GM04504 (cell line): ENCODE data around the gene RNF150.
"Not testable (repeated sequence)": the region's sequence is repeated elsewhere in the genome, so short reads cannot be mapped to it uniquely, and the experiment has no call there.

Source experiments
- DNase-seq: peaks from one replicate; pipeline ENCODE4 v3.0.0-alpha.2; 2012; ENCODE audit warnings: low read depth

The RNF150 gene

DNA sequence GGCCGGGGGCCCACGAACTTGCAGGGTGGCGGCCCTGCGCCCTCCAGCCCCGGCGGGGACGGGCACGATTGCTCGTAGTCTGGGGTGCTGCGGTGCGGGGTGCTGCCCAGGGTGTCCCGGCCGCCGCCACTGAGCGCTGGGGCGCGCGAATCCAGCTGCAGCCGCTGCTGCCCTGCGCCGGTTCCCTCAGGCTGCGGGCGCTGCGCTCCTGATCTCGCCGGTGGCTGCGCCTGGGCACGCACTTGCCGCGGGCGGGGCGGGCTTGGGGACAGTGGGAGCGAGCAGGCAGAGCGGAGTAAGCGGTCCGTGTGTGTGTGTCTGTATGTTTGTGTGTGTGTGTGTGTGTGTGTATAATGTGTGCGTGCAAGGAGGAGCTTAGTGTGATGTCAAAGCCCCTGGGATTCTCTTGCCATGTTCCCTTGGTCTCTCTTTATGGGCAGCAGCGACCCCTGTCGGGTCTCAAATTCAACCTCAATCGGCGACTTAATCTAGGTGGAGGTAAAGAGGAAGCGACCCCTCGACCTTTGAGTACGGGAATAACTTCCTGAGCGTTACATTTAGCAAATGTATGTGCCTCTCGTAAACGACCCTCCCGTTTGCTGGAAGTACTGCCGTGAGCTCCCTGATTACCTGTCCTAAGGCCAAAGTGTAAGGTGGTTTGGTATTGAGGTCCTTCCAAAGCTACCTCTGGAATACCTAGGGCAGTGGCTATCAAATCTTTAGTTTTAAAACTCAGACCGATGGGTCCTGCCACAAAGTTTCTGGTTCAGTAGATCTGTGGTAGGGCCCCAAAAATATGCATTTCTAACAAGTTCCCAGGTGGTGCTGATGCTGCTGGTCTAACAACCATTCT lies at the start of gene RNF150:
TSS of gene RNF150 (minus strand) at position 324 of the 853 bp plus-strand sequence.
- peak; percentile 76 for DNase-seq

DNA sequence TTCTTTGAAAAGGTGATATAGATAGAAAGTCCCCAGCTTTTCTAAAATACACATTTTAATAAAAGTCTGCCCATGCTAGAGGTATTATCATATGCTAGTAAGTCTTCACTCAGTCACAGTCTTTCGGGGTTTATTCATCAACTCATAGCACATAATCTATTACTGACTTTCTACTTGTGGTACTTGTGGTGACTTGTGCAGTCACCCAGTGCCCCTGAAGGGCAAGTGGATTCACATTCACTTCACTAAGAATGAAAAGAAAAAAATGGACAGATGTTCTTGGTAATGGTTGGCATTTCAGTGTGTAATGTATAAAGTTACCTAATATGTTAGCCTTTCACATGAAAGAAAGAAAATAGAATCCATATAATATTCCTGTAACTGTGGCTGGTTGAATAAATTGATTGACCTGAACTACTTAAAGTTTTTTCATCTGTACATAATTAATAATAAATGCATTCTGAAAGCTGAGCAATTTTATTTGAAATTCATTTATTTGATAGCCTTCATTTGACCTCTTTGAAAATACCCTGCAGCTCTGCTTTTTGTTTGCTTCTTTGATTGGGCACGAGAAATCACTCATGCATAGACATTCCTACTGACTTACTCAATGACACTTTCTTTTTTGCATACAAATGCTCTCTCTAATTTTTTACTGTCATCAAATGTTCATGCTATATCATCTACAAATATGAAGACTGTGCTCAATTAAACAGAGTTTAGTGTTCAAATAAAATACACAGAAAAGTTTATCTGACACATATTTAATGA lies 47.9 kb upstream of the RNF150 start:
- no peak for DNase-seq

DNA sequence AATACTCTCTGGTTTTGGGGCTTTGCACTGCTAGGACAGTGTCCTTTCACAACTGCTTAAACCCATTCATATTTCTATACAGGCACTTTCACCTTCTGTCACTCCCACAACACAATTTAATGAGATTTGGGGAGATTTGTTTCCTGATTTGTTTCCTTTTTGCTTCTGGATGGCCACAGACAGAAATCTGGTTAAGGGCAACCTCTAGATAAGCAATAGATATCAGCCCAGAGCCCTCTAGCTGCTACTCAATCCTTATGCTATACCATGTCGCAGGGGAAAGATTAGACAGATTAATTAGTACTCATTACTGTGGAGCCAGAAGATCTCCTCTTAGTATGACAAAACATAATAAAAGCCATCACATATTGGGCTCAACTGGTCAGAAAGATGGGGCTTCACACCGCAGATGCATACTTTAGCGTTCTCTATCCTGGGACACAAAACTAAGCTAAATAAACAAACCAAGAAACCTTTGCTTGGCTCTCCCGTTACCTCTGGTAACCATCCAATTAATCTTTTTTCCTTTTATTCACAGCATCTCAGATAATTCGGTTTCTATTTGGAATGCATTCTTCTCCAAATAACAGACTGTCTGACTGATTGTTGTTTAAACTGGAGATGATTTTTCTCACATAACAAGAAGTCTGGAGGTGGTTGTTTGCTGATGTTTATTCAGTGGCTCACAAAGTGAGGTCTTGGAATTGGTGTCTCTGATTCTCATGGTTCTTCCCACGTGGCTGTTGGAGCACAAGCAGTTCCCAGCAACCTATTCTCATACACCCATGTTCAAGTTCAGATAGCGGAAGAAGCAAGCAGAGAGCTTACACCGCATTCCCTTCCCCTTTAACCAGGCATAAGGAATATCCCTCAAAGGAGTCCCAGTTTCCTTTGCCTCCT lies 46.5 kb upstream of the RNF150 start:
- no peak for DNase-seq

DNA sequence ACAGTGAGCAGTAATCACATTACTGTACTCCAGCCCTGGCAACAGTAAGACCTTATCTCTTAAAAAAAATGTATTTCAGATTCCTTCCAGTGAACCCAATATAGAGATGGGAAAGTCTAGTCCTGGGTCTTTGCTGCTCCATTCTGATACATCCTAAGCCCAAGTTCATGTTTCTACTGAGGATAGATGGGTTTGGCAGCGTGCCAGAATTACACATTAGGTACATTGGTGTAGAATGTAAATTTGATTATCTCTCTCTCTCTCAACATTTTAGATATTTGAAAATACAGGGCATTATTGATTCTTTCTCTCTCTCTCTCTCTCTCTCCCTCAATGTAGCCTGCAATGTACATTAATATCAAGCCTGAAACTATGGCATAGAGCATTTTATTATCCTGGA lies 43.9 kb upstream of the RNF150 start:
- DNase-seq, result no peak

DNA sequence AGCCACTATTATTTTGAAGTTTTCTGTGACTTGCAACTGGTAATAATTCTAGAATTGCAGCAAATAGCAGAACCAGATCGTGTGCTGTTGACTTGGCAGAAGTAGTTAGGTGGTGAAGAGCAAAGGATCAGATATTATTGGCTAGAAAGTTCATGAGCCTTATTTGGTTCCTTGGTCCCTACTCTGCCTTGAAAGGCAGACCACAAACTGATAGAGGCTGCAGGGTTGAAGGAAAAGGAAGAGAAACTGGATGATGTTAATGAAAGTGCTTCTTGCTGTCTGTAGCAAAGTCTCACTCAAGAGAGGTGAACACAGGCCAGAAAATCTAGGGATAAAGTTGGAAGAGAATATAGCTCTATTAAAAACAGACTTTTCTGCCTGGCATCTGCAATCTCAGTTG lies 41.2 kb upstream of the RNF150 start:
- no peak for DNase-seq

DNA sequence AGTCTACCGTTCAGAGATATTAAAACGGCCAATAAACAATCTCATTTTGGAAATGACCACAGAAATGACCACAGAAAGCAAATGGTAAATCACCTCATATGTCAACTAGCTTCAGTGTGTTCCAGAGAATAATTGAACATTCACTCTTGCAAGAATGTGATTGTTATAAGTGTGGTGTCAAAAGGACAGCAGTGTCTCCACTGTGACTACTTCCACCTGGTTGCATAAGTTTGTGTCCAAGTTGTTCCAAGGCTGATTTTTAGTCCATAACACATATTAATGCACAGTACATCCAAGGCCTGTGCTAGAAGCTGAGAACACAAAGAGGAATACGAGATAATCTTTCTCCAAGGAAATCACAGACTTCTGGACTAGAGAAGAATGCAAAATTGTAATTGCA lies 37.4 kb upstream of the RNF150 start:
- DNase-seq, result no peak

DNA sequence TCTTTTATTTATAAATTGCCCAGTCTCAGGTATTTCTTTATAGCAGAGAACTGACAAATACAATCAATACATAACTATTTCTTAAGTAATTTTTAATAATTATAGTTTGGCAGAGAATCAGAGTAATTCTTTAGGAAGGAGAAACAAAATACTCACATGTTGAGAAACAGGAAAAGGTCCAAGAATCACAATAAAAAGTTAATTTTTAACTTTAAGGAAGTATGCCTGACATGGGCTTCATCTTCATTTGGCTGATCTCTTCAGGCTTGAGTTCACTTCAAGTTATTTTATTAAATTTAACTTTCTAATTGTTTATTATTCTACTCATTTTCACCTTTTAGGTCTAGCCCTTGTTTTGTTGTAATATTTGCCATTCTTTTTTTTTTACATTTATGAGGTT lies 36.1 kb upstream of the RNF150 start:
- DNase-seq, result no peak

DNA sequence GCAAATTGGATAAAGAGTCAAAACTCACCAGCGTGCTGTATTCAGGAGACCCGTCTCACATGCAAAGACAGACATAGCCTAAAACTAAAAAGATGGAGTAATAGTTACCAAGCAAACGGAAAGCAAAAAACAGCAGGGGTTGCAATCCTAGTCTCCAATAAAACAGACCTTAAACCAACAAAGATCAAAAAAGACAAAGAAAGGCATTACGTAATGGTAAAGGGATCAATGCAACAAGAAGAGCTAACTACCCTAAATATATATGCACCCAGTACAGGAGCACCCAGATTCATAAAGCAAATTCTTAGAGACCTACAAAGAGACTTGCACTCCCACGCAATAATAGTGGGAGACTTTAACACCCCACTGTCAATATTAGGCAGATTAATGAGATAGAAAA lies 31.7 kb upstream of the RNF150 start:
- DNase-seq, result not testable (repeated sequence)

DNA sequence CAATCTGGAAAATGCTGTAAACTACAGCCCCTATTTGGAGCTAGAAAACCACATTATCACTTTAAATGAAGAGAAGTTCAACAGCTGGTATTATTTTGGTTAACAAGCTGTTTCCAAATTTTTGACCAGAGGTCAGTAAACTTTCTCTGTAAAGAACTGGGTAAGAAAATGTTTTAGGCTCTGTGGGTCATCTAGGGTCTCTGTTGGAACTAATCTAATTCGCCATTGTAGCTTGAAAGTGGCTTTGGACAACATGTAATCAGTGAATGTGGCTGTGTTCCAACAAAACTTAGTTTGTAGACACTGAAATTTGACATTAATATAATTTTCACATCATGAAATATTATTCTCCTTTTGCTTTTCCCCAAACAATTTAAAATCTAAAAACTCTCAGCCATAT lies 25.8 kb upstream of the RNF150 start:
- DNase-seq, result no peak

DNA sequence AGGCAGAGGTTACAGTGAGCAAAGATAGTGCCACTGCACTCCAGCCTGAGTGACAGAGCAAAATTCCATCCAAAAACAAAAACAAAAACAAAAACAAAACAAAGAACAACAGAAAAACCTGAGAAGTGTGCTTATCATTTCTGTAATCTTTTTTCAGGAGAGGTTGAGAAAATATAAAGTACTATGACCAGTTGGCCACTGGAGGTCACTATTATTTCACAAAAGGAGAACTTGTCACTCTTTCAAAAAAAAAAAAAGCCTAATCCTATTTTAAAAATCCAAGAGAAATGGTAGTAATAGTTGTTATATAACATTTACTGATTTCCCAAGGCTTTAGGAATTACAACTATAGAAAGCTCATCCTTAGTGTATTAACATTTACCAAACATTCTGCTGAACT lies 24.9 kb upstream of the RNF150 start:
- no peak for DNase-seq

DNA sequence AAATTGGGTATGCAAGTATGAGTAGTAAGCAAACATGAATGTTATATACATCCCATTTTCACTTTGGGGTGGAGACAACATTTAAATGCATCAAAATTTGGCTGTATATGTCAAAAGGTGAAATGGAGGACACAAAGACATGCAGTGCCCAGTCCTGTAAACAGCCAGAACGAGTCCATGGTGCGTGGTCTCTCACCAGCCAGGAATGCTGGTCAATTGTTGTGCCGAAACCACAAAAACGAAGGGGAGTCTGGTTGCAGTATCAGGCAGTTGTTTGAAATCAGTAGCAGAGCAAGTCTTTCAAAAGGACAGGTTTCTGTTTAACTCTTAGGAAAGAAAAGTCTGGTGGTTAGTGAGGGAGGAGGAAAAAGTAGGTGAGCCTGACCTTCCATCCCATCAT lies 22.3 kb upstream of the RNF150 start:
- no peak for DNase-seq

DNA sequence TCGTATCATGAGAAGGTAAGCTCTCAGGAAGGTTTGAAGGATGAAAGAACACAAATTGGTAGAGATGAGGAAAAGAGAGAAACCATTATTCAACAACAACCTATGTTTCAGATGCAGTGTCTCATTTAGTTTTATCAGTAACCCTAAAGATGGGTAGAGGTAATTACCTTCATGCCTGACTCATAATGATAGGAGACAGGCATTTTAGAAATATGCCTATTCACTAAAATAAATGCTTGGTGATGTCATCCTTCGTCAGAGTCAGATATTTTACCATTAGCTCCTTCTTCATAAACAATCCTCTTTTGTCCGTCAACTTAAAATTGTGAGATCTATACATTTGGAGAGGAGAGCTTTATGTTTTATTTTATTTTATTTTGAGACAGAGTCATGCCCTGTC lies 21.5 kb upstream of the RNF150 start:
- no peak for DNase-seq

DNA sequence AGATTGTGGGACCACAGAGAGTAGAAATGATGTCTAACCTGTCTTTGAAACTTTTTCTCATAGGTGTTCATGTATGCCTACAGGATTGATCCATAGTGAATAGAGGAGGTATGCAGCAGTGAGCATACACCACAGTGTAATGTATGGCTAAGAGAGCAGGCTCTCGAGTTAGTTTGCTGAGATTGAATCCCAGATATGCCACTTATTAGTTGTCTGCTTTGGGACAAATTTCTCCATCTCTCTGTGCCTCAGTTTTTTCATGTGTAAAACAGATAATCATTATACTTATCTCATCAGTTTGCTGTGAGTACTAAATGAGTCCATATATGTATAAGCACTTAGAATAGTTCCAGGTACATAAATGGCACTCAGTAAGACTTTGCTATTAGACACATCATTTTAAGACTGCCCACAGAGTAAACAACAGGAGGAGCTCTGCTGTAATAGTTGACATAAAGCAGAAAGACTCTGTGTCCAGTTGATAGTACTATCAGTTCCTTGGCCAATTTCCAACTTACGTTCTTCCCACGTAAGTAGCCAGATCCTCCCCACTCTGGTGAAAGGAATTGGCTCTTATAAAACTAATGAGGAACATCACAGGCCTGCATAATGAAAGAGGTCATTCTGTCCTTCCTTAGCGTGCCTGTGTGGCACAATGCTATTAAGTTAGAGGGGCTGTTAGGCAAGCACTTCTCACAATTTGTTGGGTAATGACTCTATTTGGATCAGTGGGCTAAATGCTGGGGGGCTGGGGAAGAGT lies 20.7 kb upstream of the RNF150 start:
- no peak for DNase-seq

DNA sequence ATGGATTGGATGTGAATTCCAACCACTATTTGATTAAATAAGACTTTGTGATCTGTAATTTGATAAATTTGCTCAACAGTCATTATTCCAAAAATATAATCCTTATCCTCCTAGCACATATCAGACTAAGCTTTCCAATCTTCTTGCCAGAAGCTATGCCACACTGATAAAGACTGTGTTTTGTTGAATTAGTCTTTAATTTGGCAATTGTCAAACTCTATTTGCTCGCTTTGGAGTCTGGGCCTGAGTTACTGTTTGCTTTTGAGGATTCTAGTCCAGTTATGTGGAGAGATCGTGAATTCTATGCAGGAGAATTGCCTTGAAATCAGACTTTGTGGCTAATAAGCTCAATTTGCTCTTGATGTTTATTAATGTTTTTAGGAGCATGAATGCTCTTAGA lies 10.9 kb upstream of the RNF150 start:
- DNase-seq, result no peak

DNA sequence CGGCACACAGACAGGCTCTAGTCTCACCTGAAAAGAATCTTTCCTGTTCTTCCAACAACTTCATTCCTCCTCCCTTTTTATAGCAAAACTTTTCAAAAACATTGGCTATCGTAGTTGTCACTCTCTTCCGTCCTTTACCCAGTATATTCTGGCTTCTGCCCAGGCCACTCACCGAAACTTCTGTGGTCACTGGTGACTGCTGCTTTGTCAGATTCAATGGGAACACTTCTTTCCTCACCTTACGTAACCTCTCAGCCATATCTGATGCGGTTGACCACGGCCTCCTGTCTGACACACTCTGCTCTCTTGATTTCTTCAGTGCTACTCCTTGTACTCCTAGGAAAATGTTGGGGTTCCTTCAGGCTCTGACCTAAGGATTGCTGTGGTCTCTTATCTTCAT lies 9.2 kb upstream of the RNF150 start:
- DNase-seq, result no peak

DNA sequence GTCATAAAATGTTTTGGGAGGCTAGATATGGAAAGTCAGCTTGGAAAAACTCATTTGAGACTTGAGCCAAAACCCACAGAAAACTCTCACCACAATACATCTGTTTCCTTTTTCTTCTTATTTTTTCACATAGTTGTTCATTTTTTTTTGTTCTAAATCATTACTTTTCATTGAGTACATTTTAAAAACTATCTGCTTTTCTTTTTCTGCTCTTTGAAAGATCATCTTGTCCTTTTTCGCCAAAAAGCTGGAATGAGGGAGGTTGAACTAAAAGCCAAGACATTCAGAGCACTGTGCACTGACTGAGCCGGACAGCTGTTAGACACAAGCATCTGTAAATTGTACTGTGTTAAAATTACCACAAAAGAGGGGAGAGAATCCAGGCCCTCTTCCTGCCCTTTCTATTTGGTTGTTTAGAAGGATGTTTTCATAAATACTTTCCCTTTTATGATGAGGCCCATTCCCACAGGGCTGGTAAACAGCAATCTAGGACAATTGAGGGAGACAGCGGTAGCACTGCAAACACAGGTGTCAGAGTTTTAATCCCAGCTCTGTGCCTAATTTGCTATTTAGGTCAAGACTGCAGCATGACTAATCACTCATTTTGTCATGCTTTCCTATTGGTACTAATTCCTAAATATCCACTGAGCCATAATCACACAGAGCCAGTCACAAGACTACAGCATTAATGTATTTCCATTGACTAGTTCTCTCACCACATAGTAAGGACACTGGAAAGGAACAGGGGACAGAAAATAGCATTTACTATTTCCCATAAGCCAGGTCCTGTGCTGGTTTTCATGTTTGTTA lies 7.3 kb upstream of the RNF150 start:
- no peak for DNase-seq

DNA sequence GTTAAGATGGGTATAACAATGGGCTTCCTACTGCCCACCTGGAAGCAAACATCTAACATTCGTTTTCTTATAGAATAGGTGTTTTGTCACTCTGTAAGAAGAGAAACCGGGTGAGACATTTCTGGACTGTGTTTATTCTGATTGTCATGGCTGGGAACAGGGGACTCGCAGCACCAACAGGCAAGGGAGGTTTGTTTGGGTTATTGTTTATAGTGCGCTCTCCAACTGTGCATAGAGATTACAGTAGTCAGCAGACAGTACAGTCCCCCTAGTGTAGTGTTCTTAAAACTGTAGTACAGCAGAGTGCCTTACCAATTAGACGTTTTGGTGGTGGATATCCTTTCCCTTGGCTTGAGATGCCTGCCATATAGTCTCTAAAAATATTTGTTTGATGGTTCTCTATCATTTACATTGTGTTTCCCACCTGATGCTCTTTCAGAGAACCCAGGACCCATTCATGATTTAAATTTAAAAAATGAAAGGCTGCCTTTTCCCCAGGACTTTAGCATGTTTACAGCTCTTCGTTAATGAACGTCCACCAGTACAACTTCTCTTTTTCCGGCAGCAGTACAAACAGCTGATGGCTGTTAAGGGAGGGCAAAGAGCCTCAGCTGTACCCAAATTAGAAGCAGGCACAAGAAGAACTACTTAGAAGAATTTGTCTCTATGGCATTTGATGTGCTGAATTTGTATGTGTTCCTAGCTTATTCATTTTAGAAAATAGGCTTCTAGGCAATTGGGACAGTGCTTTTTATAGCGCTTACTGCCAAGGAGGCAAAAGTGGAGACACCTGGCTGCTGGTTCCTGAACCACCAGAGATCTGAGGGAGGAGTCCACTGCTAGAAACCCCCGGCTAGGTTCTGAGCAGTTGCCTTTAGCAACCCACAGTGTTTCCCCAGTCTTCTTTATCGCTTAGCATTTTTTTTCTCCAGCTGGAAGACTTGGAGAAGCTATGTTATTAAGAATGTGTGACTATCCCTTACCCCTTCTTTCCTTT lies 1.0 kb upstream of the RNF150 start:
- DNase-seq, result no peak

DNA sequence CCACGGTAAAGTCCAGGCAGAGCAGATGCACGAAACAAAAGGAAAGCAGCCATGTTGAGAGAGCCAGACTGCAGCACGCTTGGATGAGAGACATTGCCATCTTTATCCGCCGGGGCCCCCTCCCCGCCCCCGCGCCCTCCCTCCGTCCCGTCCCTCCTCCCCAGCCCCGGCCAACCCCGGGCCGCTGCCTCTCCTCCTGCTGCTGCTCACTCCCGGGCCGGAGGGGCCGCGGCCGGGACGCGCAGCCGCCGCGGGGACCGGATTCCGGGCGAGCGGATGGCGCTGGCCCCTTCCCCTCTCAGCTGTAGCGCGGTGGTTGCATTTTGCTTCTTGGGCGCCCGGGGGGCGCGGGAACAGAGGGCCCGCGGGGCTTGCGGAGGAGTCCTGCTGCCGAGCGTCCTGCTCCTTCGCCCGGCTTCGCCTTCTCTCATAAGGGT lies 542 bp downstream of the RNF150 start:
- DNase-seq, result no peak

DNA sequence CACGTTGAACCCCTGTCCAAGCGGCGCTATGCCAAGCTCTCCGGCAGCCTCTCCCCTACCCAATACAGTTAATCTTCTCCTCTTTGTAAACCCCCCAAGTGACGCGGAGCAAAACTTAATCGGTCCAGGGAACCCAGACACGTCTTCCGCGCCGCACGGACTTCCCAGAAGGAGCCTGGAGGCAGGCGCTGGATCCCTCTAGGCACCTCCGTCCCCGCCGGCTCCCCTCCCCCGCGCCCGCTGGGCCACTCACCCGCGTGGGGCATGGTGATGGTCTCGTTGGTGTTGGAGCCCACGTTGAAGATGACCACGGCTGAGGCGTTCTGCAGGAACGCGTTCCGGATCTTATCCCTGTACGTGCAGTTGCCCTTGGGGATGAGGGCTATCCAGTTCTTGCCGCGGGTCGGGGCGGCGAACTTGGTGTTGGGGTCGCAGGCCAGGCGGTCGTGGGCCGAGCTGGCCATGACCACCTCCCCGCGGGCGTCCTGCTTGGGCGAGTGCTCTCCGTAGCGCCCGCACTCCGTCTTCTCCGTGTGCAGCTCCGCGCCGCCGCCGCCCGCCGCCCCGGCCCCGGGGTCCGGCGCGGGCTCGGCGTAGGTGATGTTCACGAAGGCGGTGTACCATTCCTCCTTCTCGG lies 1.1 kb downstream of the RNF150 start:
- DNase-seq, result no peak
